SJCRH30 (cell line): ENCODE results near the gene SIVA1. TPM values are rescaled to one million over a fixed set of nuclear protein-coding genes. Genes with fewer than 3 reads are reported as not detected.
A peak's percentile ranks its signal among the peaks of the same experiment; 100 is the strongest.

Source experiments
- DNase-seq, 2 experiments: peaks; one replicate each; pipeline ENCODE4 v3.0.0-alpha.2; 2015 to 2020
- H3K27ac ChIP-seq: fragments of 250-450 bp; sonication (Bioruptor Pico); 2 replicates; pipeline ENCODE4 v1.5.1; 2020; ENCODE audit warnings: mild to moderate bottlenecking, moderate library complexity
- H3K27me3 ChIP-seq: fragments of 250-450 bp; sonication (Bioruptor Pico); 2 replicates; pipeline ENCODE4 v1.5.1; 2020; ENCODE audit warnings: mild to moderate bottlenecking, moderate library complexity
- H3K36me3 ChIP-seq: fragments of 250-450 bp; sonication (Bioruptor Pico); 2 replicates; pipeline ENCODE4 v1.5.1; 2020; ENCODE audit warnings: mild to moderate bottlenecking, moderate library complexity
- H3K4me1 ChIP-seq: fragments of 250-450 bp; sonication (Bioruptor Pico); 2 replicates; pipeline ENCODE4 v1.5.1; 2020; ENCODE audit warnings: mild to moderate bottlenecking, moderate library complexity
- H3K4me3 ChIP-seq: fragments of 250-450 bp; sonication (Bioruptor Pico); 2 replicates; pipeline ENCODE4 v1.5.1; 2020; ENCODE audit warnings: mild to moderate bottlenecking, moderate library complexity
- H3K9me3 ChIP-seq: fragments of 250-450 bp; sonication (Bioruptor Pico); replicated peaks from 2 replicates; pipeline ENCODE4 v1.5.1; 2020; ENCODE audit warnings: mild to moderate bottlenecking, moderate library complexity
- total RNA-seq: library from RNA; depleted of rRNA; stranded (reverse); fragments of >200 nt; shearing (Covaris generic); gene quantifications from 2 replicates; pipeline ENCODE4 v1.2.3, GENCODE V29; 2014

The SIVA1 gene
- total RNA-seq, 1 experiment from 2014 or later = 105 TPM

- H3K4me1 ChIP-seq = peaks cover 35% of the 10 kb centered on the region
- no peaks in the 10 kb centered on the region for H3K9me3 ChIP-seq
- no peak overlapping the region for H3K4me3 ChIP-seq
- H3K27ac ChIP-seq = no peak overlapping the region
- no peaks in the 10 kb centered on the region for H3K27me3 ChIP-seq
- H3K36me3 ChIP-seq = peaks cover 27% of the 10 kb centered on the region
- DNase-seq = no peak
Observed at GRCh38 chr14:104792945-104793702, 40.2 kb downstream of the SIVA1 start.

DNA sequence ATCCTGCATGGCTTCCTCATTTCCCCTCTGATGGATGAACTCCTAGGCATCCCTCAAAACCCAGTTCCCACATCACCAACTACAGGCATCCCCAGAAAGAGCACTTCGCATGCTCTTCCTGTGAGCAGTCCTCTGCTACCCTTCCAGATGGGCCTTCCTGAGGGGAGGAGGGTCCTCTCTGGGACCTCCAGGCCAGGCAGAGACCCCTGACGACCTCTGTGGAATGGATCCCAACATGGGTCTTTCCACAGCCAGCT is 40.7 kb downstream of the SIVA1 start:
- Histone ChIP-seq H3K27me3 (no peaks in the 10 kb centered on the region), H3K9me3 (no peaks in the 10 kb centered on the region), H3K27ac (no peak overlapping the region), H3K4me3 (no peak overlapping the region), H3K4me1 (peaks cover 31% of the 10 kb centered on the region), H3K36me3 (peaks cover 27% of the 10 kb centered on the region)
- no peak for DNase-seq

- no peaks in the 10 kb centered on the region for H3K9me3 ChIP-seq
- no peaks in the 10 kb centered on the region for H3K27me3 ChIP-seq
- peak; percentile 96 for DNase-seq
- peak overlapping the region; percentile 94 for H3K4me3 ChIP-seq
- peaks cover 26% of the 10 kb centered on the region for H3K4me1 ChIP-seq
- peaks cover 25% of the 10 kb centered on the region for H3K36me3 ChIP-seq
- peak overlapping the region; percentile 72 for H3K27ac ChIP-seq
Observed at GRCh38 chr14:104794099-104794498, 41.2 kb downstream of the SIVA1 start.

- Histone ChIP-seq H3K9me3 (no peaks in the 10 kb centered on the region), H3K4me1 (peaks cover 26% of the 10 kb centered on the region), H3K27me3 (no peaks in the 10 kb centered on the region), H3K4me3 (peak overlapping the region; percentile 94), H3K36me3 (peaks cover 23% of the 10 kb centered on the region), H3K27ac (peak overlapping the region; percentile 72)
- DNase-seq = peak; percentile 39 to 44
Observed at GRCh38 chr14:104794631-104794992, 41.7 kb downstream of the SIVA1 start.

DNA sequence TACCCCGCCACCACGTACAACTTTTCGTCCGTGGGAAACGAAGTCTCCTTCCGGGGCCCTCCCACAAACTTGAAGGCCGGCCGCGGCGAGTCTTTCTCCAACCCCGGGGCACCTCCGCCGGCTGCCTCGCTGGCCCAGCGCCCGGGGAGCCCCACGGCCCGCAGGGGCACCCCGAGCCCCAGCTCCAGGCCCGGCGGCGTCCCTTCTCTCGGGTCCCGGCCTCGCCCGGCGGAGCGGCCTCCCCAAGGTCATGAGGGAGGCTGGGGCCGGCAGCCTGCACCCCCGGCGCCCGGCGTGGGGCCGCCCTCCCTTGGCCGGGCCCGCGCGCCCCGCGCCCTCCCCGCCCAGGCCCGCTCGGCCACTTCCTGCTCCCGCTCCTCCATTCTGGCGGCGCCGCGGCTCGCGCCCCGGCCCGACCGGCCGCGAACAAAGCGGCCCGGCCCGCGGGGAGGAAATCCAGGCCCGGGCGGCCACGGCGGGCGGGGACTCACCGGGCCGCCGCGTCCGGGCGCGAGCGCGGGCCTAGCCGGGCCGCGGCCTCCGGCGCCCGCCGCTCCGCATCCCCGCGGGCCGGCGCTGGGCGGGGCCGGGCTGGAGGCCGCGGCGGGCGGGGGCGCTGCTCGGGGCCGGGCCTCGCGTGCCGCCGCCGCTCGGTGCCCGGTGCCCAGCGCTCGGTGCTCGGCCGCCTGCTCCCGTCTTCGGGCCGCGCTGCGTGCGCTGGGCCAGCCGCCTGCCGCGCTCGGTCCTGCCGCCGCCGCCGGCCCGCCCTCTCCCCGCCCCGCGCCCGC is 42.2 kb downstream of the SIVA1 start, which contains the start of gene AKT1:
AKT1 (minus strand) TSS at position 756 of the 788 bp plus-strand sequence. CDS start 3,105 bp downstream, outside the sequence.
- no peaks in the 10 kb centered on the region for H3K27me3 ChIP-seq
- DNase-seq = no peak
- H3K9me3 ChIP-seq = no peaks in the 10 kb centered on the region
- peaks cover 26% of the 10 kb centered on the region for H3K4me1 ChIP-seq
- H3K4me3 ChIP-seq = peak within 1 kb of the TSS; percentile 94
- H3K36me3 ChIP-seq = peaks cover 20% of the 10 kb centered on the region
- H3K27ac ChIP-seq = peak within 1 kb of the TSS; percentile 72

DNA sequence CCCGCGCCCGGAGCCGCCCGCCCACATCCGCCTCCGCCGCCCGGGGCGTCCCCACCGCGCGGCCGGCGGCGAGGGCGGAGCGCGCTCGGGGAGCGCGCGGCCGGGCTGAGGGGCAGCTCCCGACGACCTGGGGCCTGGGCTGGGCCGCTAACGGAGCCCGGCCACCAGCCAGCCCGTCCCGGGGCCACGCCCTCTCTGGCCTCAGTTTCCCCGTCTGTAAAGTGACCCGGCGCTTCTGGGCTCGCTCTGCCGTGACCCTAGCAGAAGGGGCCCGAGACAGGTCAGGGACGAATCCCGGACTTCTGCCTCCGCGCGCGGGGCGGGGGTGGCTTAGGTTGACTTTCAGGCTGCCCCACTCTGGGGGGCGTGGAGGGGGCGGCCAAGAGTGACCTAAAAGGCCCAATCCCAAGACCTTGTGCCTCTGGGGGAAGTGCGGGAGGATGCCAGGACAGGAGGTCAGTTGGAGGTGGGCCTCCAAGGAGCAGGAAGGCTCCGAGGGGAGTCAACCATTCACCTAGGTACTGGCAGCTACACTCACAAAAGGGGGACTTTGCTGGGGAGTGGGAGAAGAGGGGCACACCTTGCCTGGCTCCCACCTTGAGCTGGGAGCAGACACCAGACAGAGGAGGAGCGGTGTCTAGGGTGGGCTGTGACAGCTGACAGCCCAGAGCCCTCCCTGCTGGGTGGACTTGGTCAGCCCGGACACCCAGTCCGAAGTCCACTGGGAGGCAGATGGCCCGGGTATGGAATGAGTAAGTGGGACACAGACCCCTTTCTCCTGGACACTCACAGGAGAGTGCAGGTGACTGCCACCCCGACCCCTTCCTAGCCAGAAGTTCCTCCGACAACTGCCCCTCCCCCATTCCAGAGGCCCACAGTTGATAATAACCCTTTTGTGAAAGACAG is 43.1 kb downstream of the SIVA1 start:
- H3K4me3 ChIP-seq = peak overlapping the region; percentile 58
- H3K36me3 ChIP-seq = peaks cover 14% of the 10 kb centered on the region
- H3K4me1 ChIP-seq = peaks cover 26% of the 10 kb centered on the region
- no peaks in the 10 kb centered on the region for H3K9me3 ChIP-seq
- H3K27ac ChIP-seq = no peak overlapping the region
- peak in 1 of 2 experiments; percentile 63 for DNase-seq
- H3K27me3 ChIP-seq = no peaks in the 10 kb centered on the region

- peaks cover 26% of the 10 kb centered on the region for H3K4me1 ChIP-seq
- H3K36me3 ChIP-seq = peaks cover 7% of the 10 kb centered on the region
Observed at GRCh38 chr14:104796687-104797081, 43.7 kb downstream of the SIVA1 start.

DNA sequence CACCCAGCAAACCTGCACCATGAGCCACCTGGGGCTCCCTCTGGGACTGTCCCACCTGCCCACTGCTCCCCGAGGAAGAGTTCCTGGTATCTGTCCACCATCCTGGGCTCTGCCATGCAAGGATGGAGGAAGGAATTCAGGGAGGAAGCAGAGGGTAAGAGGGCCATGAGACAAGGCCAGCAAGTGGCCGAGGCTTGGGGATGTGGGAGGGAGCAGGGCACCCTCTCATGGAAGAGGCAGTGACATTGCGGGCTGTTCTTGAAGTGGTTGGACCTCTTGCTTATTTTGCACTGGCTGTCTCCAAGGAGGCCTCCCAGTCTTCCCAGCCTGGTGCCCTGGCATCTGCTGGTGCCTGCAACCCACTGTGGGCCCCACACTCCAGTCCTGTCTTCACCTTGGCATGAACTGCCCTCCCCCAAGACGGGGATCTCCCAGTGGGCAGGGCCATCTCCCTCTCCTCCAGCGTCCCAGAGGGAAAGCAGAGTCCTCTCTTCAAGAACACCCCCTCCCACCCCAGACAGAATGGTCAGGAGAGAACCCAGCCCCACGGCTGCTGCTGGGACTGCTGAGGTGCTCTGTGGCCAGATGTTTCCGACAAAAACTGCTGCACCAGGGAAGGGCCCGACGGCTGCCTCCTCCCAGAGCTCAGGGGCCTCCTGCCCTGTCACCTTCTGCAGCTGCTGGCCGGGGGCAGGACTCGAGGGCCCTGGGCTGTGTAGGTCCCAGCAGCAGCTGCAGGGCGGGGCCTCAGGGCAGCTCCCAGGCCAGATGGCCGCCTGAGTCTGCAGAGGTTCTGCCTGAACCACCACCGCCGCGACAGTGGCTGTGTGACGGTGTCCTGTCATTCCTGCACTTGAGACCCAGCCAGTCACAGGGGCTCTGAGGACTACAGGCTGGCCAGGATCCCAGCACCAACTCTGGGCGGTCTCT is 44.4 kb downstream of the SIVA1 start:
- H3K36me3 ChIP-seq = peaks cover 4% of the 10 kb centered on the region
- H3K4me3 ChIP-seq = no peak overlapping the region
- peaks cover 26% of the 10 kb centered on the region for H3K4me1 ChIP-seq
- DNase-seq = peak; percentile 87 to 88
- H3K27me3 ChIP-seq = no peaks in the 10 kb centered on the region
- H3K27ac ChIP-seq = no peak overlapping the region
- no peaks in the 10 kb centered on the region for H3K9me3 ChIP-seq

More at GRCh38 chr14:104796687-104797081, 43.7 kb downstream of the SIVA1 start:
- H3K27me3 ChIP-seq = no peaks in the 10 kb centered on the region
- no peak for DNase-seq
- H3K27ac ChIP-seq = no peak overlapping the region
- no peak overlapping the region for H3K4me3 ChIP-seq
- no peaks in the 10 kb centered on the region for H3K9me3 ChIP-seq

GRCh38 chr14:104798300-104799243 is 45.6 kb downstream of the SIVA1 start:
- Histone ChIP-seq H3K36me3 (peaks cover 3% of the 10 kb centered on the region; the same call in 1 of the 2 replicates), H3K4me3 (no peak overlapping the region), H3K9me3 (no peaks in the 10 kb centered on the region), H3K4me1 (peaks cover 26% of the 10 kb centered on the region), H3K27ac (no peak overlapping the region), H3K27me3 (no peaks in the 10 kb centered on the region)
- DNase-seq = no peak

DNA sequence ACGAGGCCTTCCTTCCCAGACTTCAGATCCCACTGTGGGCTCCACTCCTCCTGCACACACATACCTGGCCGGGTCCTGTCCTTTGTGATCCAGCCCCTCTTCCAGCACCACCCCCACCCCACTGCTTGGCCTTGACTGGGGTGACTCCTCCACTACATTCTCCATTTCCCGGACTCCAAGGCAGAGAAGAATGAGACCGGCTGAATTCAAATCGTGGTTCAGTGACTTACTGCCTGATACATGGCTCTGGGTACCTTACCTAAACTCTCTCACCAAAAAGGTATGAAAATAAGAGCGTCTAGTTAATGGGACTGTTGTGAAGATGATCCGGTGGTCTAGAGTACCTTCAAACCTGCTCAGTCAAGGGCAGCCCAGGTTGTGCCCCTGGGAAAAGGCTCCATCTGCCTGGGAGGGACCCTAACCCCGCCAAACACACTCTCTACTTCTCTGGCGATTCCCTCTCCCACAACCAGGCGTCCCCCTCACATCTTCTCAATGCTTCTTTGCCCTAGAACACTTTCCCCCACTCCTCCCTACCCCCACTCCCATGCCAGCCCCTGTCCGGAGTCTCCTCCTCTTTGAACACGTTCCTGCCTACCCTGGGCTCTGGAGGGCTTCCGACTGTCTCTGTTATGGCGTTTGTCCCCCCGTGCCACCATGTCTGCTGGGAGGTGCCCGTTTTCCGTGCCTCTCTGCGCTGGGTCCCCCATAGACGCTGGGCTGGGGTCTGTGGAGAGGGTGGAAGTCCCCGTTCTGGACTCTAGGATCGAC is 46.5 kb downstream of the SIVA1 start:
- Histone ChIP-seq H3K4me3 (no peak overlapping the region), H3K27ac (no peak overlapping the region), H3K36me3 (no peaks in the 10 kb centered on the region), H3K27me3 (no peaks in the 10 kb centered on the region), H3K9me3 (no peaks in the 10 kb centered on the region), H3K4me1 (peaks cover 22% of the 10 kb centered on the region)
- no peak for DNase-seq

- no peak for DNase-seq
- Histone ChIP-seq H3K27ac (no peak overlapping the region), H3K4me1 (peaks cover 28% of the 10 kb centered on the region)
Observed at GRCh38 chr14:104800015-104800770, 47.2 kb downstream of the SIVA1 start.

More at GRCh38 chr14:104800015-104800770, 47.2 kb downstream of the SIVA1 start:
- Histone ChIP-seq H3K9me3 (no peaks in the 10 kb centered on the region), H3K27me3 (no peaks in the 10 kb centered on the region), H3K36me3 (no peaks in the 10 kb centered on the region), H3K4me3 (no peak overlapping the region)
